Purkinje cell (primary cell): Measurements from ENCODE around the gene MITD1. TPM values are rescaled to one million over a fixed set of nuclear protein-coding genes. Genes with fewer than 3 reads are reported as not detected.

Experiments
- polyA plus RNA-seq: library from polyadenylated mRNA; unstranded; fragments of >200 nt; fragmentation: Nextera tagmentation; gene quantifications from 2 replicates; pipeline ENCODE4 v1.2.1, GENCODE V29; 2014

The MITD1 gene
- 40.6 and 53.8 TPM in 2 replicates for polyA plus RNA-seq

GRCh38 chr2:99180755-99181623 lies at the start of gene MITD1, which contains the start of gene MRPL30:
TSS of gene MITD1 (minus strand) at chr2:99181058. CDS start at chr2:99180981, 77 bp downstream.
TSS of gene MRPL30 (plus strand) at chr2:99181184. CDS start at chr2:99186204, 5,020 bp downstream.

GRCh38 chr2:99154643-99155536 lies 26.0 kb downstream of the MITD1 start, which contains the start of the genes LIPT1 and TSGA10:
TSS of gene LIPT1 (plus strand) at chr2:99154967. CDS start at chr2:99161958, 6,991 bp downstream.
TSS of gene TSGA10 (minus strand) at chr2:99154942. CDS start at chr2:99109439, 45,503 bp downstream.

DNA sequence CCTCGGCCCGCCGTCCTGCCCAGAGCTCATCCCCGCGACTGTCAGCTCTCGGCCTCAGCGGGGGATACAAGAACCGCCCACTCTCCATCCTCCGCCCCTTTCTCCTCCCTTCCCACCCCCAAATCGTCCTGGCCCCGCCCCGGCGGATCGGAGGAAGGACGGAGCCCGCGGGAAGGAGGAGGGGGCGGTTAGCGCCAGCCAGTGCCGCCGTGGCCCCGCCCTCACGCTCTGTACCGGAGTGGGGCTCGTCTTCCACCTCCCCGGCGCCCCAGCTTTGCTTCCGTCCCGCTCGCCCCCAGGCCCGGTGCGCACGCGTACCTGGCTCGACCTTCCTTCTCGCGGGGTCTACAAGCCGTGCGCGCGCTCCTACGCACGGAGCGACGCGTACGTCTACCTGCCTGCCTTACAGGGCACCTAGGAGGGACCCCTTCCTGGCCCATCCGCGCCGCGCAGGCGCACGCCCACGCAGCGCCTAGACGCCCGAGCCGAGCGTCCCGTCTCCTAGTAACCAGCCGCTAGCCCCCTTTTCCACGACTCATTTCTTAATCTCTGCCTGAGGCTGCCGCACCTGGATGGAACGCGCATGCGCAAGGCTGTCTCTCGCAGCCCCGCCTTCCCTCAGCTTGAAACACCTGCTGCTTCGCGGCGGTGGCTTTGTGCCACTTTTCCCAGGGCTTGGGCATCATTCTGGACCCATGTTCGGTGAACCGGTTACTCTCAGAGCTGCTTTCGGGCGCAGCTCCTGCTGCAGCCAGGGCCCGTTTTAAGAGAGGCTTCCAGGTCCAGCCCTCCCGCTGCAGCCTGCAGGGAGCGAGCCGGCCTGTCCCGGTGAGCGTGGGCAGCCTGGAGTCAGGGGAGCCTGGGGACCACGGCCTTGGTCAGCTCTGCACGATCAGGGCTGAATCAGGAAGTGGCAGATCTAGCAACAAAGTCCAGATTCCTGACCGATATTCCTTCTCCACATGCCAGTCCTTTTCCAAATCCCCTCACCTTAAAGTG lies 39.4 kb downstream of the MITD1 start, which contains the start of gene C2orf15:
Gene C2orf15, plus strand, starts transcription at position 598 of the 999 bp plus-strand sequence. CDS start 8,852 bp downstream, outside the sequence.

Other genes starting within 250 kb of the MITD1 start
- gene CRACDL, start 244.8 kb downstream of the MITD1 start, polyA plus RNA-seq, result 0.27 and 7.3 TPM in 2 replicates
- gene C2orf15, start 39.4 kb downstream of the MITD1 start, polyA plus RNA-seq, result 1.5 and 4.8 TPM in 2 replicates
- gene TSGA10, start 26.1 kb downstream of the MITD1 start, polyA plus RNA-seq, result 26.4 and 28.3 TPM in 2 replicates
- gene LIPT1, start 26.1 kb downstream of the MITD1 start, polyA plus RNA-seq, result 7.8 and 9.9 TPM in 2 replicates
- gene MRPL30, start 126 bp upstream of the MITD1 start, polyA plus RNA-seq, result 33.0 and 35.0 TPM in 2 replicates
- gene LYG2, start 74.6 kb upstream of the MITD1 start, polyA plus RNA-seq, result 0.39 and 11.1 TPM in 2 replicates
- not detected in 2 replicates for gene LYG1, start 120.1 kb upstream of the MITD1 start, polyA plus RNA-seq
- gene TXNDC9, start 155.3 kb upstream of the MITD1 start, polyA plus RNA-seq, result 95.7 and 106 TPM in 2 replicates
- 40.9 and 45.5 TPM in 2 replicates for gene EIF5B, start 156.3 kb upstream of the MITD1 start, polyA plus RNA-seq